HG03469 (cell line): ENCODE data around the gene USP54.

Experiments
- ATAC-seq: cut with Tn5 transposase; IDR thresholded peaks from one replicate; pipeline ENCODE4 v1.9.1; 2021; ENCODE audit warnings: mild to moderate bottlenecking, moderate library complexity, moderate number of reproducible peaks; ENCODE audit not compliant: unreplicated experiment

The USP54 gene

GRCh38 chr10:73469579-73469978 lies 121.6 kb downstream of the USP54 start:
- no peak for ATAC-seq

GRCh38 chr10:73467206-73467605 lies 123.9 kb downstream of the USP54 start:
- ATAC-seq, result no peak

- ATAC-seq, result no peak
Observed at GRCh38 chr10:73465978-73466726, 125.0 kb downstream of the USP54 start.

- no peak for ATAC-seq
Observed at GRCh38 chr10:73460897-73461296, 130.2 kb downstream of the USP54 start.

- ATAC-seq, result no peak
Observed at GRCh38 chr10:73459683-73460314, 131.3 kb downstream of the USP54 start.

GRCh38 chr10:73456187-73456890 lies 134.8 kb downstream of the USP54 start:
- ATAC-seq, result no peak

- ATAC-seq, result no peak
Observed at GRCh38 chr10:73449113-73449512, 142.0 kb downstream of the USP54 start.

GRCh38 chr10:73448384-73448783 lies 142.8 kb downstream of the USP54 start:
- ATAC-seq, result no peak
